KOPT-K1 (cell line): Measurements from ENCODE around the gene SIRPG.

ENCODE experiments used
- H3K27ac ChIP-seq: fragments of 200-600 bp; sonication (generic); 2 replicates; pipeline ENCODE4 v1.5.1; 2016; ENCODE audit warnings: antibody characterized with exemption, mild to moderate bottlenecking, low read depth, low read length; ENCODE audit not compliant: poor library complexity, severe bottlenecking
- H3K36me3 ChIP-seq: fragments of 200-600 bp; sonication (generic); 2 replicates; pipeline ENCODE4 v1.5.1; 2017; ENCODE audit warnings: antibody characterized with exemption, mild to moderate bottlenecking, low read length, moderate library complexity; ENCODE audit not compliant: insufficient read depth
- H3K9me3 ChIP-seq: fragments of 200-600 bp; sonication (generic); 2 replicates; pipeline ENCODE4 v1.5.1; 2017; ENCODE audit warnings: antibody characterized with exemption, low read length, mild to moderate bottlenecking; ENCODE audit not compliant: insufficient read depth, poor library complexity, severe bottlenecking

The SIRPG gene

DNA sequence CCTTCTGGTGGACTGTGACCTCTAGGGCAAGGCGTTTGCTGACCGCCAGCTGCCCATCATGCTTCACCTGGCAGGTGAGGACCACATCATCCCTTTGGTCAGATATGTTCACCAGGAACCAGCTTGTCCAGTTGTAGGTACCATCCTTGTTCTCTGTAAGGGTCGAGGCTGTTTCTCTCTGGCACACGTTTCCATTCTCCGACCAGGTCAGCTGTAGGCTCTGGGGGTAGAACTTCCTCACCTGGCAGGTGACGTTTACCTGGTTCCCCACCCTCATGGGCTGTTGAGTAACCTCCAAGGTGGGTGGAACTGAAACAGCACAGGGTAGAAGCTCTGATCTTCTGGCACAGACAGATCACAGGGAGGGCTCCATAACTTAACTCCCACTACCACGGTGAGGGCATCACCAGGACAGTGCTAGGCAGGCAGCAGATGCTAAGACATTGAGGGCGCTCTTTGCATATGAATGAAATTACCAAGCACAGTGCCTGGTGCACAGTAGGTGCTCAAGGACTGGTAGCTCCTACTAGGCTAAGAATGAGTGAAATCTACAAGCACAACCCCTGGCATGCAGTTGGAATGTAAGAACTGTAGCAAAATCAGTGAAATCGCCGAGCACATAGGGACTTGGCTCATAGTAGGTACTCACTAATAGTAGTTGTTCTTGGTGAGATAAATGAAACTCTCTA is 22.1 kb downstream of the SIRPG start:
- H3K36me3 ChIP-seq, result no peaks in the 10 kb centered on the region
- H3K27ac ChIP-seq, result no peak overlapping the region
- no peaks in the 10 kb centered on the region for H3K9me3 ChIP-seq

DNA sequence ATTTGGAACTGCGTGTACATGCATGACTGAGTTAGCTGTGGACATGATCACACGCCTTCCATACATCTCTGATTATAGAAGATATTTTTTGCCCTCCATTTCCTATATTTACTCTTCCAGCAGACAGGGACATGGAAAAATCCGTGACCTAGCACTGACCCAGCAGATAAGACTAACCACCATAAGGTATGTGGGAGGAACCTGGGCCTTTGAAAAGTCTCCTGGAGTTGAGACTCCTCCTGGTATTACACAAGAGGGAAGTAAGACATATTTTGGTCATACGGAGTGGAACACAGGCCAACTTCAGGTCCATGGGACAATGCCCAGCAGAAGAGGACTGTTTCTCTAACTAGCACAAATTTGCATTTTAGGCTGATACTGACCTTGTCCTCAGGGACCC is 24.0 kb downstream of the SIRPG start:
- Histone ChIP-seq H3K9me3 (no peaks in the 10 kb centered on the region), H3K36me3 (no peaks in the 10 kb centered on the region), H3K27ac (no peak overlapping the region)

DNA sequence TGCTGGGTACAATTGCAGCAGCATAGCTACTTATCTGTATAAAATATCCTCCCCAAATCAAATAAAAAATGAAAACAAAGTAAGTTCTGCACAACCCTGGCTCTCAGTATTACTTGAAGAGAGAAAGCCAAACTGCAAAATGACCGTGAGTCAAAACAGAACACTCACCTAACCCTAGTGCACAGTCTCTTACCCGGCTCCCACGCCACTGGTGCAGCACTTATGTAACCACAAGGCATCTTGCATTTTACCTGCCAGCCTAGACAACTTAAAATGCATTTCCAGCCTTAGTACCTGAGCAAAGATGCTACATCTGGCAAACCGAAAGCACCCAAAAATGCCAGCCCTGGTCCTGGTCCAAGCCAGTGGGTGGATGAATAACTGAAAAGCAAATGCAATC is 25.4 kb downstream of the SIRPG start:
- H3K36me3 ChIP-seq, result no peaks in the 10 kb centered on the region
- no peak overlapping the region for H3K27ac ChIP-seq
- H3K9me3 ChIP-seq, result no peaks in the 10 kb centered on the region

DNA sequence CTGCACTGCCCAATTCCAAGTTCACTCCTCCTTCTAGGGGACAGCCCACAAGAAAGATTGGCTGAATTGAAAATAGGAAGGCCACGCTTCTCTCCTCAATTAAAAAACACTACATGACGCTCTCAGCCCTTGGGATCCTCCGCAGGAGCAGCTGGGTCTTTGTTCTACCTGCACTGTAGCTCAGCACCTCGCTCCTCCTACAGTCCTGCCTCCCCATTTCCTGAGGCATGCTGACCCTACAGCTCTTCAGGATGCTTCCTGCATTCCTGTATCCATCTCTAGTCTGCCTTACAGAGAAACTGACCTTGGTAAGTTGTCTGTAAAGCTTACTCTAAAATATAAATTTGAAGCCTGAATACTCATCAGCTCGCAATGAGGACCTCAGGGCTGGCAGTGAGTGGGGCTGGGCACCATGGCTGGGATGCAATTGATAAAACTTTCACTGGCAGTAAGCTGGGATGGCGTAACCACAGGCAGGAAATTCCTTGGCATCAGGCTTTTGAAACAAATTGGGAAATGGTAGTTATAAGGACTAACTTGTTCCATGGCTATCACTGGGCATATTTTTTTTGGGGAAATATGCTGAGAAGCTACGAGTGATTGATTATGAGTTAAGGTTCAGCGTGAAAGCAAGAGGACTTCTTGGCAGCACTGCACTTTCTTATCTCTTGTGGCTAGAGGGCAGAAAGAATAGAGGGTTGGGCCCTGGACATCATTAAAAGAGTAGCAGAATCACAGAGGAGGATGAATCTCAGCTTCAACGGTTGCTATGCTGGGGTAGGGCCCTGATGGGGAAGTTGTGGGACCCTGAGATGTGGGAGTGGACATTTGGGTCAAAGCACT is 26.0 kb downstream of the SIRPG start:
- Histone ChIP-seq H3K9me3 (no peaks in the 10 kb centered on the region), H3K36me3 (no peaks in the 10 kb centered on the region), H3K27ac (no peak overlapping the region)

DNA sequence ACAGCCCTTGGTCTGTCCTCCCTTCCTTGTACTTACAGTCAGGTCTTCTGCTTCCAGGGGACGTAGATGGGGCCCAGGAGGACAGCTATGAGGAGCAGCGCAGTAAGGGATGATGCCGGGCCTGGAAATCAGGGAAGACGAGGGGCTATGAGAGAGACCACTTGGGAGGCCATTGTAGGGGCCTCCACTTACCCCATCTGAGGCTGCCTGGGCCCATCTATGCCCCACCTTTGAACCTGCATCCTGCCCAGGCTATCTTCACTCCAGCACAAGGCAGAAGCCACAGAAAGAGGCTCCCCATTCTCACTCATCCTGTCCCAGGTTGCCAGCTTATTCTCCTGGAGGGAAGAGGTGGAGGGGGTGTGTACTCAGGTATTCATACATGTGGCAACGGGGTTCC is 27.4 kb downstream of the SIRPG start:
- H3K9me3 ChIP-seq, result no peaks in the 10 kb centered on the region
- no peaks in the 10 kb centered on the region for H3K36me3 ChIP-seq
- no peak overlapping the region for H3K27ac ChIP-seq

DNA sequence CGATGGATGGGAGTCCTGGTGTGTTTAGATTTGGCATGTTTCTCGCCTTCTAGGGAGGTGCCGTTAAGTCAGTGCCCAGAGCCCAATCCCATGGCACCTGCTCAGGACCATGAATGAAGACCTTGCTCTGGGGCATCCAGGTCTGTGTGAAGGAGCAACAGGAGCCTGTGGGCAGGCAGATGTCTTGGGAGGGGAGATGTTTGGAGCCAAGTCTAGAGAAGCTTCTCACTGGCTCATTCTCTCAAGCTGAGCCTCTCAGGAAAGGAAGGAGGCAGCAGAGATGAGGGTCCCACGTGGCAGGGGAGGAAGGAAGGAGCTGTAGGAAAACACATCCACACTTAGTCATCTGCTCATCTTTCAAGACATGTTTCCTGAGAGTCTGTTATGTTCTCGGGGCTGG is 28.3 kb downstream of the SIRPG start:
- H3K27ac ChIP-seq, result no peak overlapping the region
- H3K9me3 ChIP-seq, result no peaks in the 10 kb centered on the region
- H3K36me3 ChIP-seq, result no peaks in the 10 kb centered on the region

DNA sequence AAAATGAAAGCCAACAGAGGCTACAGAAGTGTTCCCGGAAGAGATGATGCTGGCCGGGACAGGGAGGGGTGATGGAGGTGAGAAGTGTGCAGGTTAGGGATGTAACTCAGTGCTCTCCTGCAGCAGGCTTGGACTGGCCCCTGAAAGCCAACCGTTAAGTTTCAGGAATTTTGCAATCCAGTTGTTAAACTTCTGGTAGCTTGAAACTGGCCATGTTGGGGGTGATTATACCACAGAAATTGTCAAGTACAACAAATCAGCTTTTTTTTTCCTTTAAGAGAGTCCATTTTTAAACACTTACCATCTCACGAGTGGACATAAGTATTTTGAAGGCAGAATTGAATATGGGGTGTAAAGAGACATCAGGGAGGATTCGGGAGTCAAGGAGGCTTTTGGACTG is 29.0 kb downstream of the SIRPG start:
- H3K27ac ChIP-seq, result no peak overlapping the region
- H3K9me3 ChIP-seq, result no peaks in the 10 kb centered on the region
- H3K36me3 ChIP-seq, result no peaks in the 10 kb centered on the region

DNA sequence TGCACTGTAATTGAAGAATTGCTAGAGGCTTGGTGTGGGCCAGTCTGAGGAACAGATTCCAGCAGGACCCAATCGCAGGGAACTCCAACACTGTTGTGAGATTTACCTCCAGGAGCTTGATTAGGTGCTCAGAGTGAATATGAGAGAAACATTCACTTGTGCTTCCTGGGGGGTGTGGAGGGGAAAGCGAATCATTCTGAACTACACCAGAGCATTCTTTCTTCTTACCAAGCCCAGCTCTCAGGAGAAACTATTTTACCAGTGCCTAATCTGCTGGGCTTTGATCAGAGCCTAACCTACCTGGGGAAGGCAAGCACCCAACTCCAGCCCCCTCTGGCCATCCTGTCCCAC is 30.4 kb downstream of the SIRPG start:
- no peak overlapping the region for H3K27ac ChIP-seq
- no peaks in the 10 kb centered on the region for H3K9me3 ChIP-seq
- no peaks in the 10 kb centered on the region for H3K36me3 ChIP-seq

DNA sequence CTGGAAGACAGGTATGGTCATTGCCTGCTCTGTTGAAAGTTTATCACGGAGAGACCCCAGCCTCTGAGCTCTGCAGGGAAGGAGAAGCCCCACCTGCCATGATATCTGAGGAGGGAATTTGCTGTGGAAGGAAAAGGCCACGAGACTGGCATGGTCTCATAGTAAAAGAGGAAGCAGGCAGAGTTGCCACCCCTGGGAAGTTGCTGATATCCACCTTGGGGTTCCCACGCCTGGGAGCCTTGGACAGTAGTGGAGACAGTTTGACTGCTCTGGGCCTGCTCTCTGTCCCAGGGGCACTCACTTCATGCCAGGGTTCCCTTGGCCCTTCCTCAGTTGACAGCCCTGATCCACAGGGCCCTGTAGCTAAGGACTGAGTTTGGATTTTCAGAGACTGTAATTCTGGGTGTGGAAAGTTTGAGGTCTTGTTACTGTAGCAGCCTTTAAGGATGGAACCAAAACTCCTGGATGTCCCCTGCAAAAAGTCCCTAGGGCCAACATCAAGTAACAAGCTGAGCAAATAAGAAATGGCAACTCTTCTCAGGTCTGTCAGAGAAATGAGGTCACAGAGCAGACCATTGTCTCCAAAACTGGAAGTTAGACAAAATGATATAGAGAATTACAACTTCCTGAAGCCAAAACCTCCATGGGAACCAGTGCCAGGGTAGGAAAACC is 30.9 kb downstream of the SIRPG start:
- Histone ChIP-seq H3K36me3 (no peaks in the 10 kb centered on the region), H3K9me3 (no peaks in the 10 kb centered on the region), H3K27ac (no peak overlapping the region)

DNA sequence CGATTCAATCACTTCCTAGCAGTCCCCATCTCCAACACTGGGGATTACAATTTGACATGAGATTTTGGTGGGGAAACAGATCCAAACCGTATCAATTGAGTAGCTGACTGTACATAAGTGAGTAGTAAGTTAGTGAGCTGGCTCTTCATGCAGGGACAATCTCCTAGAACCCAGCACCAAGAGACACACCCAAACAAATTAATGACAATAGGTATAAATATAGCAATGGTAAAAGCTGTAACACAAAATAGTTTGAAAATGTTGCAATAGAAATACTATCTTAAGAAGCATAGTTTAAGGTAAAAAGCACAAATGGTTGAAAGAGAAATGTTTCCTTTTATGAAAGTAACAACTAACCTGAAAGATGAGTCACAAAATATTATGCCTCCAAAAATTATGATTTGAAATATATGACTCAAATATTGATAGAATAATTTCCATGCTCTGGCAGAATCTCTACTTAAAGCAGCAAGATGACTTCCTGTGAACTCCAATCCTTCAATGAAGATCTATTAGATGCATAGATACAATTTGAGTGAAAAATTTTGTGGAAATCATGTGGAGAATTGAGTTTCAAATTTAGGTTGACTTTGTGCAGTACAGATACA is 32.4 kb downstream of the SIRPG start:
- H3K27ac ChIP-seq, result no peak overlapping the region
- no peaks in the 10 kb centered on the region for H3K9me3 ChIP-seq
- H3K36me3 ChIP-seq, result no peaks in the 10 kb centered on the region

DNA sequence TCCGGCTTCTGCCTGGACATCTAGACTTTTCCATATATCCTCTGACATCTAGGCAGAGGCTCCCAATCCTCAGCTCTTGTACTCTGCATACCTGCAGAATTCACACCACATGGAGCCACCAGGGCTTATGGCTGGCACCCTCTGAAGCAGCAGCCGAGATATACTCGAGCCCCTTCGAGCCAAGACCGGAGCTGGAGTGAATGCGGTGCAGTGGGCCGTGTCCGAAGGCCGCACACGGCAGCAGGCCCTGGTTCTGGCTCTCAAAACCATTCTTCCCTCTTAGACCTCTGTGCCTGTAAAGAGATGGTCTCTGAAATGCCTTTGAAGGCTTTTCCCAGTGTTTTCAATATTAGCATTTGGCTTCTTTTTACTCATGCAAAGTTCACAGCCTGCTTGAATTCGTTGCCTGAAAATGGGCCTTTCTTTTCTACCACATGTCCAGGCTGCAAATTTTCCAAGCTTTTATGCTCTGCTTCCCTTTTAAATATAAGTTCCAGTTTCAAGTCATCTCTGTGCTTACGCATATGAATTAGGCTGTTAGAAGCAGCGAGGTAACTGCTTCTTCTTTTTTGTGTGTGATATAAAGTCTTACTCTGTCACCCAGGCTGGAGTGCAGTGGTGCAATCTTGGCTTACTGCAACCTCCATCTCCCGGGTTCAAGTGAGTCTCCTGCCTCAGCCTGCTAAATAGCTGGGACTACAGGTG is 33.9 kb downstream of the SIRPG start:
- peaks cover 6% of the 10 kb centered on the region for H3K9me3 ChIP-seq
- H3K36me3 ChIP-seq, result no peaks in the 10 kb centered on the region
- no peak overlapping the region for H3K27ac ChIP-seq

DNA sequence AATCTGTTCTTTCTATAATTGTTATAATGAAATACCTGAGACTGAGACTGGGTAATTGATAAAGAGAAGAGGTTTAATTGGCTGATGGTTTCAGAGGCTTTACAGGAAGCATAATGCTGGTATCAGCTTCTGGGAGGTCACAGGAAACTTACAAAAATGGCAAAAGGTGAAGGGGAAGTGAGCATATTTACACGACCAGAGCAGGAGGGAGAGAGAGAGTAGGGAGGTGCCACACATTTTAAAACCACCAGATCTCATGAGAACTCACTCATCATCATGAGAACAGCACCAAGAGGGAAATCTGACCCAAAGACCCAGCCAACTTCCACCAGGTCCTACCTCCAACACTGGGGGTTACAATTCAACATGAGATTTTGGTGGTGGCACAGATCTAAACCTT is 35.1 kb downstream of the SIRPG start:
- H3K36me3 ChIP-seq, result no peaks in the 10 kb centered on the region
- no peak overlapping the region for H3K27ac ChIP-seq
- H3K9me3 ChIP-seq, result peaks cover 7% of the 10 kb centered on the region

DNA sequence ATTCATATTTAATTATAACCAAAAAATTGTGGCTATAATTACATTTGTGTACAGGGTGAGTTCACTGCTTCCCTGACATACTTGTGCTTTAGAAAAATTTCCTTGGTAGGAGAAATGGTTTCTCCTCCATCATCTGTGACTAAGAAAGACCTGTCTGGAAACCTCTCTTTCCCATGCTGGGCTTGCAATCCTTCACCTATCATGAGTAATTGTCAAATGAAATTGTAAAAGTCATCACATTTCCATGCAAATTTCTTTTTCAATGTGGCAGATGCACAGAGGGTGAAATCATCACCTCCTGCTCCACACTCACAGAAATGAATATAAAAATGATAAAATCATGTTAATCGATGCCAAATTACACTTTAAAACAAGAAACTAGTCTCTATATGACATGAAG is 36.3 kb downstream of the SIRPG start:
- Histone ChIP-seq H3K27ac (no peak overlapping the region), H3K9me3 (peaks cover 7% of the 10 kb centered on the region), H3K36me3 (no peaks in the 10 kb centered on the region)

DNA sequence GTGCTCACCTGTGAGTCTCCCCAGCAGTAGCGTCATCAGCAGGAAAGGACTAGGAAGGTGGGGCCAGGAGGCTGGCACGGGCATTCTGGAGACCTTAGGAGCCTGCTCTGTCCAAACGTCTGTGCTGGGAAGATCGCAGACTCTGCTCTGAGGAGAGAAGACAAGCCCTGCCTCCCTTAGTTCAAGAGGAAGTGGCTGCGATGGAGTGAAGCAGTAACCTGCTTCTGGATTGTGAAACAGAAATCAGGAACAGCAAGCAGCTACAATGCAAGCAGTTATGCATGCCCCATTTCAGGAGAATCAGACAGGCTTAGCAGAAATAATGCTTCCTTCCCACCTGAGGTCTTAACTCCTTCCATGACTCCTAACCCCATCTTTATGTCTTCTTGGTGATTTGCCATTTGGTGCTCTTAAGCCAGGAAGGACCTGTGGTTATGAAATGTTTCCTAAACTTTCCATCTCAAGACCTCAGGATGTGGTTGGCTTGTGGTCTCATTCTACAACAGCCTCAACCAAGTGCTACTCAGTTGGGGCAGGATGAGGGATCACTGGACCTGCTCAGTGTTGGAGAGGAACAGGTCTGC is 37.6 kb downstream of the SIRPG start, which contains the start of gene SIRPB1:
Gene SIRPB1 (minus strand): TSS at position 149 of the 584 bp plus-strand sequence. CDS start 65 bp downstream, at position 84.
- peaks cover 7% of the 10 kb centered on the region for H3K9me3 ChIP-seq
- H3K27ac ChIP-seq, result no peak within 1 kb of the TSS
- H3K36me3 ChIP-seq, result no peaks in the 10 kb centered on the region
